PC-3 (cell line): ENCODE results near the gene MUL1. TPM values are rescaled to one million over a fixed set of nuclear protein-coding genes. Genes with fewer than 3 reads are reported as not detected.

Experiments used
- ATAC-seq: fragments of 200-7000 bp; cut with Tn5 transposase; 2 replicates; pipeline ENCODE4 v1.9.1; 2020; ENCODE audit warnings: mild to moderate bottlenecking, moderate library complexity
- BruUV-seq: library from RNA; stranded (reverse); fragments of 400-500 nt; replicated peaks from 2 replicates; lab custom pipeline; 2021; lab: Mats Ljungman, UMichigan
- CTCF ChIA-PET: fragments of 300-600 bp; sonication (Branson Sonifier 250); formaldehyde crosslinking; loops from one replicate; lab custom pipeline; 2022; ENCODE audit warnings: antibody characterized with exemption; lab: Charles Lee
- POLR2A ChIA-PET: fragments of 300-600 bp; sonication (Branson Sonifier 250); formaldehyde crosslinking; loops from one replicate; lab custom pipeline; 2022; ENCODE audit warnings: antibody characterized with exemption; ENCODE audit not compliant: unreplicated experiment; lab: Charles Lee
- DNase-seq: peaks from one replicate; pipeline ENCODE4 v3.0.0-alpha.2; 2015
- H2AFZ ChIP-seq: fragments of 300-600 bp; sonication (generic); 2 replicates; pipeline ENCODE4 v1.6.0; 2016; ENCODE audit warnings: antibody characterized with exemption, low read length
- H3F3A ChIP-seq: fragments of 300-600 bp; sonication (generic); one replicate; pipeline ENCODE4 v1.6.0; 2017; ENCODE audit warnings: antibody characterized with exemption, low read length, control low read depth, mild to moderate bottlenecking; ENCODE audit not compliant: unreplicated experiment
- H3K27ac ChIP-seq: fragments of 300-600 bp; sonication (generic); 2 replicates; pipeline ENCODE4 v1.5.1; 2016; ENCODE audit warnings: mild to moderate bottlenecking, low read length
- H3K27me3 ChIP-seq: fragments of 300-600 bp; sonication (generic); 2 replicates; pipeline ENCODE4 v1.6.1; 2016; ENCODE audit warnings: low read length, mixed read lengths
- H3K36me3 ChIP-seq: fragments of 300-600 bp; sonication (generic); 2 replicates; pipeline ENCODE4 v1.6.1; 2016; ENCODE audit warnings: low read depth, mixed run types, low read length, mixed read lengths
- H3K4me1 ChIP-seq: fragments of 300-600 bp; sonication (generic); 2 replicates; pipeline ENCODE4 v1.5.1; 2016; ENCODE audit warnings: low read length; ENCODE audit not compliant: insufficient read depth
- H3K4me2 ChIP-seq: fragments of 300-600 bp; sonication (generic); 2 replicates; pipeline ENCODE4 v1.6.0; 2016; ENCODE audit warnings: low read length
- H3K4me3 ChIP-seq: fragments of 300-600 bp; sonication (generic); 2 replicates; pipeline ENCODE4 v1.5.1; 2016; ENCODE audit warnings: mild to moderate bottlenecking, low read length, mixed read lengths
- H3K79me2 ChIP-seq: fragments of 300-600 bp; sonication (generic); 2 replicates; pipeline ENCODE4 v1.6.1; 2017; ENCODE audit warnings: low read length, mixed read lengths
- H3K9ac ChIP-seq: fragments of 300-600 bp; sonication (generic); 2 replicates; pipeline ENCODE4 v1.6.0; 2016; ENCODE audit warnings: mild to moderate bottlenecking, low read length
- H3K9me2 ChIP-seq: fragments of 300-600 bp; sonication (generic); replicated peaks from 2 replicates; pipeline ENCODE4 v1.6.1; 2016; ENCODE audit warnings: mixed run types, low read length, mixed read lengths
- H3K9me3 ChIP-seq: fragments of 300-600 bp; sonication (generic); 2 replicates; pipeline ENCODE4 v1.6.1; 2016; ENCODE audit warnings: low read length, mixed read lengths
- H4K20me1 ChIP-seq: fragments of 300-600 bp; sonication (generic); 2 replicates; pipeline ENCODE4 v1.6.1; 2016; ENCODE audit warnings: low read length, mixed read lengths
- EZH2 ChIP-seq: fragments of 300-600 bp; sonication (generic); IDR thresholded peaks from one replicate; pipeline ENCODE4 v1.6.1; 2017; ENCODE audit warnings: antibody characterized with exemption, mild to moderate bottlenecking, low read length; ENCODE audit not compliant: unreplicated experiment
- EZH2phosphoT487 ChIP-seq: fragments of 300-600 bp; sonication (generic); IDR thresholded peaks from 2 replicates; pipeline ENCODE4 v1.6.1; 2018; ENCODE audit warnings: mild to moderate bottlenecking, antibody characterized with exemption, low read length, borderline replicate concordance
- intact Hi-C: fragments of 100-400 bp; cut with micrococcal nuclease; formaldehyde crosslinking; loops from 2 replicates; pipeline ENCODE4 v1.9.0; 2023
- total RNA-seq: library from RNA; depleted of rRNA; stranded (reverse); fragments of >200 nt; gene quantifications from 2 replicates; pipeline ENCODE4 v1.2.3, GENCODE V29; 2014
- TF ChIP-seq, protein P1 (sequence below): fragments of 300-600 bp; sonication (generic); conservative IDR thresholded peaks from 2 replicates; pipeline ENCODE4 v1.5.1; 2017; ENCODE audit warnings: antibody characterized with exemption, low read depth, mild to moderate bottlenecking, low read length

Gene MUL1
- total RNA-seq, 1 experiment from 2014 or later: 28.9 TPM

DNA sequence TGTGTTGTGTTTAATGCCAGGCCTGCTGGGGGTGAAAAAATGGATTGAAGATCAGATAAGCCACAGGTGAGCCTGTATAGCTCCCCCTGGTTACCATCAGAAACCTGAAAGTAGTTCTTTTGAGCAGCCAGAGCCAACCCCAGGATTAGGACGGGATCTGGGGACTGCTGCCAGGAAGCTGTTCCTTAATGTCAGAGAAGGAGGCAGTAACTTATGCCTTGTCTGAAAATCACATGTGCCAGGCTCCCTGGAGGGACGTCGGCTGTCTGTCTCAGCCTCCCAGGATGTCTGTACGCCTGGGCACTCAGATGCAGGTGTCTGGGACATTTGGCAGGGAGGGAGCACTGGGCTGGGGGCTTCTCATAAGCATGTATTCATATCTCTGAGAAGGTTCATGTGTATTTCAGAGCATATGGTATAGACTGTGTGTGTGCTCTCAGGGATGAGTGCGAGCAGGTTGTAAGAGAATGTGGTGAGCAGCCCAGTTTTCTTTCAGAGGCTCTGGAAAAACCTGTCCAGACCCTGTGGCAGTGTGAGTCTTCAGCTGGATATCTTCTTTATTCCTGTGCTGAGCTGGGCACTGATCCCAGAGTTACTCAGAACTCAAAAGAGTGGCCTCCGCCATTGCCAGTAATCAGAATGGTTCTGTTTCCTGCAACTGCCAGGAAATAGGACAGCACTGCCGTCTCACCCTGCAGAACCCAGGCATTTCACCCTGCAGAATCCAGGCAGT, 47.2 kb upstream of the MUL1 start:
- POLR2A ChIA-PET: no interaction called here
- Histone ChIP-seq H3K4me1 (no peaks in the 10 kb centered on the region; the same call in 1 of the 2 replicates), H3K79me2 (no peaks in the 10 kb centered on the region), H3K36me3 (no peaks in the 10 kb centered on the region), H4K20me1 (no peaks in the 10 kb centered on the region), H3F3A (no peaks in the 10 kb centered on the region), H3K9ac (no peak overlapping the region), H2AFZ (no peak overlapping the region), H3K4me2 (no peak overlapping the region), H3K4me3 (no peak overlapping the region), H3K27ac (no peak overlapping the region), H3K9me2 (no peaks in the 10 kb centered on the region), H3K9me3 (no peaks in the 10 kb centered on the region), H3K27me3 (peaks cover 17% of the 10 kb centered on the region)
- CTCF ChIA-PET: no interaction called here
- TF ChIP-seq EZH2phosphoT487: no peak
- TF ChIP-seq, protein P1, sequence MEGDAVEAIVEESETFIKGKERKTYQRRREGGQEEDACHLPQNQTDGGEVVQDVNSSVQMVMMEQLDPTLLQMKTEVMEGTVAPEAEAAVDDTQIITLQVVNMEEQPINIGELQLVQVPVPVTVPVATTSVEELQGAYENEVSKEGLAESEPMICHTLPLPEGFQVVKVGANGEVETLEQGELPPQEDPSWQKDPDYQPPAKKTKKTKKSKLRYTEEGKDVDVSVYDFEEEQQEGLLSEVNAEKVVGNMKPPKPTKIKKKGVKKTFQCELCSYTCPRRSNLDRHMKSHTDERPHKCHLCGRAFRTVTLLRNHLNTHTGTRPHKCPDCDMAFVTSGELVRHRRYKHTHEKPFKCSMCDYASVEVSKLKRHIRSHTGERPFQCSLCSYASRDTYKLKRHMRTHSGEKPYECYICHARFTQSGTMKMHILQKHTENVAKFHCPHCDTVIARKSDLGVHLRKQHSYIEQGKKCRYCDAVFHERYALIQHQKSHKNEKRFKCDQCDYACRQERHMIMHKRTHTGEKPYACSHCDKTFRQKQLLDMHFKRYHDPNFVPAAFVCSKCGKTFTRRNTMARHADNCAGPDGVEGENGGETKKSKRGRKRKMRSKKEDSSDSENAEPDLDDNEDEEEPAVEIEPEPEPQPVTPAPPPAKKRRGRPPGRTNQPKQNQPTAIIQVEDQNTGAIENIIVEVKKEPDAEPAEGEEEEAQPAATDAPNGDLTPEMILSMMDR: no peak
- no peak for TF ChIP-seq EZH2
- DNase-seq (peak; percentile 26), ATAC-seq (peak; percentile 13; the same call in 1 of the 2 replicates)
- intact Hi-C loops: no loop called here
- no TSS peak for BruUV-seq

- ChIA-PET CTCF (no interaction called here), POLR2A (no interaction called here)
- Histone ChIP-seq H3F3A (no peaks in the 10 kb centered on the region), H3K4me1 (no peaks in the 10 kb centered on the region; the same call in 1 of the 2 replicates), H3K9me2 (no peaks in the 10 kb centered on the region), H3K27me3 (peaks cover 17% of the 10 kb centered on the region), H3K79me2 (no peaks in the 10 kb centered on the region), H3K36me3 (no peaks in the 10 kb centered on the region), H3K4me3 (peak overlapping the region; percentile 52), H4K20me1 (no peaks in the 10 kb centered on the region), H3K4me2 (peak overlapping the region; percentile 69), H3K9ac (no peak overlapping the region), H3K9me3 (no peaks in the 10 kb centered on the region), H2AFZ (peak overlapping the region; percentile 30; the same call in 1 of the 2 replicates), H3K27ac (no peak overlapping the region)
- intact Hi-C loops: no loop called here
- DNase-seq: no peak
- peak; percentile 29 for ATAC-seq
- no TSS peak for BruUV-seq
- TF ChIP-seq EZH2phosphoT487 (peak; percentile 43; the same call in 1 of the 2 replicates), EZH2 (peak; percentile 70)
- TF ChIP-seq, protein P1: no peak
These were observed 44.9 kb upstream of the MUL1 start for GRCh38 chr1:20552728-20553445.
